ENCODE data around the gene PRKX.

GRCh38 chrX:3715921-3716320, 2.5 kb upstream of the PRKX start:
- TF ChIP-seq SP1 (IDR thresholded peaks at IDR 0.05) (no peak), SUZ12 (IDR thresholded peaks at IDR 0.05) (no peak), FOXM1 (IDR thresholded peaks at IDR 0.05; ENCODE audit: borderline replicate concordance) (no peak), L3MBTL2 (conservative IDR thresholded peaks at IDR 0.05) (no peak)

All from HEK293T (cell line).